K562 (cell line): Measurements from ENCODE around the gene AHCY. TPM values are rescaled to one million over a fixed set of nuclear protein-coding genes. Genes with fewer than 3 reads are reported as not detected.

Experiments
- CBFA2T2 ChIP-seq: fragments of 450-650 bp; conservative IDR thresholded peaks from 2 replicates; pipeline ENCODE4 v1.6.1; 2017; ENCODE audit warnings: mild to moderate bottlenecking
- DIDO1 ChIP-seq: fragments of 450-650 bp; IDR thresholded peaks from 2 replicates; pipeline ENCODE4 v1.6.1; 2016; ENCODE audit warnings: low read depth, missing biosample characterization, missing genetic modification characterization
- ETV6 ChIP-seq, 3 experiments: fragments of 150-350 bp in 1 of 3; sonication (generic) in 1 of 3; formaldehyde crosslinking in 1 of 3; IDR thresholded peaks; 2 replicates each; pipeline versions ENCODE4 v1.6.1 to v1.8.0; 2014 to 2022; ENCODE audit warnings: borderline replicate concordance in 2 of 3, low read depth in 2 of 3, antibody characterized with exemption in 1 of 3, low read length in 1 of 3, mild to moderate bottlenecking in 1 of 3, missing genetic modification reagents in 1 of 3
- GABPB1 ChIP-seq: sonication (generic); formaldehyde crosslinking; IDR thresholded peaks from 2 replicates; pipeline ENCODE4 v1.8.0; 2022; ENCODE audit warnings: mild to moderate bottlenecking, missing genetic modification reagents
- HDAC1 ChIP-seq, 2 experiments: fragments of 450-650 bp; IDR thresholded peaks; 2 replicates each; pipeline ENCODE4 v1.6.1; 2016 to 2017; ENCODE audit warnings: inconsistent platforms in 1 of 2, mild to moderate bottlenecking in 1 of 2, moderate library complexity in 1 of 2
- KDM2B ChIP-seq: fragments of 250-450 bp; sonication (Bioruptor Pico); IDR thresholded peaks from 2 replicates; pipeline ENCODE4 v1.8.0; 2021; ENCODE audit warnings: mild to moderate bottlenecking, moderate library complexity
- KHSRP ChIP-seq: fragments of 450-650 bp; IDR thresholded peaks from 2 replicates; pipeline ENCODE4 v1.6.1; 2017
- MXI1 ChIP-seq: IDR thresholded peaks from 2 replicates; pipeline ENCODE4 v1.6.1; 2011; ENCODE audit warnings: low read depth, mild to moderate bottlenecking, improper control_type of control experiment, low read length
- NFIX ChIP-seq: fragments of 250-450 bp; sonication (Bioruptor Pico); IDR thresholded peaks from 2 replicates; pipeline ENCODE4 v1.4.0; 2020; ENCODE audit warnings: low read depth, mild to moderate bottlenecking, moderate library complexity
- SAFB2 ChIP-seq: fragments of 200-400 bp; formaldehyde crosslinking; IDR thresholded peaks from 2 replicates; pipeline ENCODE4 v1.6.1; 2018; ENCODE audit warnings: borderline replicate concordance, low read length, low read depth, moderate library complexity; ENCODE audit not compliant: severe bottlenecking
- TEAD4 ChIP-seq, 2 experiments: sonication (generic) in 1 of 2; formaldehyde crosslinking in 1 of 2; IDR thresholded peaks; 2 replicates each; pipeline versions ENCODE4 v1.6.1 to v1.8.0; 2012 to 2022; ENCODE audit warnings: borderline replicate concordance in 1 of 2, inconsistent platforms in 1 of 2, low read length in 1 of 2, mild to moderate bottlenecking in 1 of 2, missing genetic modification reagents in 1 of 2
- ZBTB11 ChIP-seq, 3 experiments: fragments of 200-800 bp in 1 of 3; fragments of 250-450 bp in 1 of 3; fragments of 450-650 bp in 1 of 3; sonication (Bioruptor Pico) in 1 of 3; sonication (Bioruptor generic) in 1 of 3; formaldehyde crosslinking in 1 of 3; IDR thresholded peaks; 2 replicates each; pipeline versions ENCODE4 v1.6.1 to v1.8.0; 2016 to 2022; ENCODE audit warnings: mild to moderate bottlenecking in 2 of 3, missing genetic modification characterization in 2 of 3, missing compliant biosample characterization in 1 of 3, moderate library complexity in 1 of 3
- ZNF121 ChIP-seq: sonication (generic); formaldehyde crosslinking; conservative IDR thresholded peaks from 2 replicates; pipeline ENCODE4 v1.8.0; 2022; ENCODE audit warnings: missing genetic modification reagents
- ZNF830 ChIP-seq: fragments of 250-450 bp; sonication (Bioruptor Pico); IDR thresholded peaks from 2 replicates; pipeline ENCODE4 v1.5.0; 2021; ENCODE audit warnings: mild to moderate bottlenecking
- polyA plus RNA-seq, 8 experiments: library from polyadenylated mRNA; depleted of rRNA in 4 of 8; stranded (reverse) in 5 of 8; unstranded in 3 of 8; fragments of >200 nt; fragmentation: Nextera tagmentation in 2 of 8; fragmentation: Illumina TruSeq in 1 of 8; extraction: Ambion mirVana in 2 of 8; extraction: Trizol in 1 of 8; gene quantifications; 2 replicates each; pipeline versions ENCODE4 v1.2.1 to v1.2.3, GENCODE V29; 2011 to 2014; ENCODE audit warnings: inconsistent platforms in 1 of 8, missing spikeins in 1 of 8
- total RNA-seq, 7 experiments: library from RNA; depleted of rRNA in 6 of 7; stranded (reverse); fragments of >200 nt in 6 of 7; fragmentation: Illumina TruSeq in 2 of 7; extraction: Trizol in 2 of 7; gene quantifications; 2 replicates each; pipeline versions ENCODE4 v1.2.1 to v1.2.3, GENCODE V29; 2011 to 2021; ENCODE audit warnings: low replicate concordance in 1 of 7
- TF ChIP-seq, protein P1 (sequence below): fragments of 450-650 bp; formaldehyde crosslinking; IDR thresholded peaks from 2 replicates; pipeline ENCODE4 v1.4.0; 2022; ENCODE audit warnings: missing genetic modification characterization
- TF ChIP-seq, protein P2 (sequence below): fragments of 450-650 bp; IDR thresholded peaks from 2 replicates; pipeline ENCODE4 v1.6.1; 2017; ENCODE audit warnings: antibody characterized with exemption, mild to moderate bottlenecking

Gene AHCY
- total and polyA plus RNA-seq, 9 of the 15 experiments (the other 6 are each of a cell fraction or from before 2014, with no cell fraction given): 82.5 to 269 (median 190) TPM

DNA sequence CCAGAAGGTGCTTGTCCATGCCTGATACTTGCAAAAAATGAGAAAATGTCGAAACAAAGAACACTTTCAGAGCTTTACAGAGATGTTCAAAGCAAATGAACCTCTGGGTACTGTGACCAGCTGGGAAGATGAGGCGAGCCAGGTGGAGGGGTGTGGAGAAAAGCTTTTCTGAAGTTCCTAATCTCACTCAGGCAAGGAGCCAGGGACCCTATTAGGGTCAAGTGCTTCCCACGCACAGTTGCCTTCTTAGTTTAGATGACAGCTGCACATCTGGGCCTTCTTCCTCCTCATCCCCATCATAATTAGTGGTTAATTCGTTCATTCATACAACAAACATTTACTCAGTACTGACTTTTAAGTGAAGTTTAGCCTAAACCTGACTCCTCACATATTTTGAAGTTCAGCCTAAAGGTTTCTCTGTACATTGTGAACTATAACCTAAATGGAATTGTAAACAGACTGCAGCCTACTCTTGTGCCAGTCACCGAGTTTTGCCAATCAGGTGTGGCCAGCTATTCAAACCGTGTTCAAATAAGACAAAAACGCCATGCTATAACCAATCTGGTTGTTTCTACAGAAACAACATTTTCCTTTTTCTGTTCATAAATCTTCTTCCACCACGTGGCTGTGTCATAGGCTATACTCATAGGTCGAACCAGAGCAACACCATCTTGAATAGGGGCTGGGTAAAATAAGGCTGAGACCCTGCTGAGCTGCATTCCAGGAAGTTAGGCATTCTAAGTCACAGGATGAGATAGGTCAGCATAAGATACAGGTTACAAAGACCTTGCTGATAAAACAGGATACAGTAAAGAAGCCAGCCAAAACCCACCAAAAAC lies 19.3 kb upstream of the AHCY start (continued):
- no peak for TF ChIP-seq GABPB1 (CRISPR knock-in tag)
- no peak for TF ChIP-seq TEAD4 (IDR thresholded peaks at IDR 0.05; ENCODE audit: low read length)
- TF ChIP-seq TEAD4 (CRISPR knock-in tag; IDR thresholded peaks at IDR 0.05; ENCODE audit: borderline replicate concordance): no peak
- TF ChIP-seq, protein P1, sequence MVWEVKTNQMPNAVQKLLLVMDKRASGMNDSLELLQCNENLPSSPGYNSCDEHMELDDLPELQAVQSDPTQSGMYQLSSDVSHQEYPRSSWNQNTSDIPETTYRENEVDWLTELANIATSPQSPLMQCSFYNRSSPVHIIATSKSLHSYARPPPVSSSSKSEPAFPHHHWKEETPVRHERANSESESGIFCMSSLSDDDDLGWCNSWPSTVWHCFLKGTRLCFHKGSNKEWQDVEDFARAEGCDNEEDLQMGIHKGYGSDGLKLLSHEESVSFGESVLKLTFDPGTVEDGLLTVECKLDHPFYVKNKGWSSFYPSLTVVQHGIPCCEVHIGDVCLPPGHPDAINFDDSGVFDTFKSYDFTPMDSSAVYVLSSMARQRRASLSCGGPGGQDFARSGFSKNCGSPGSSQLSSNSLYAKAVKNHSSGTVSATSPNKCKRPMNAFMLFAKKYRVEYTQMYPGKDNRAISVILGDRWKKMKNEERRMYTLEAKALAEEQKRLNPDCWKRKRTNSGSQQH (CRISPR knock-in tag): 0 out of 2 replicates have a peak, but pooled peaks have one; percentile 18
- no peak for TF ChIP-seq ZBTB11 (CRISPR knock-in tag; IDR thresholded peaks at IDR 0.05)
- TF ChIP-seq KHSRP: no peak
- no peak for TF ChIP-seq ZNF121 (CRISPR knock-in tag)
- no peak for TF ChIP-seq ZNF830 (CRISPR knock-in tag)
- TF ChIP-seq, protein P2, sequence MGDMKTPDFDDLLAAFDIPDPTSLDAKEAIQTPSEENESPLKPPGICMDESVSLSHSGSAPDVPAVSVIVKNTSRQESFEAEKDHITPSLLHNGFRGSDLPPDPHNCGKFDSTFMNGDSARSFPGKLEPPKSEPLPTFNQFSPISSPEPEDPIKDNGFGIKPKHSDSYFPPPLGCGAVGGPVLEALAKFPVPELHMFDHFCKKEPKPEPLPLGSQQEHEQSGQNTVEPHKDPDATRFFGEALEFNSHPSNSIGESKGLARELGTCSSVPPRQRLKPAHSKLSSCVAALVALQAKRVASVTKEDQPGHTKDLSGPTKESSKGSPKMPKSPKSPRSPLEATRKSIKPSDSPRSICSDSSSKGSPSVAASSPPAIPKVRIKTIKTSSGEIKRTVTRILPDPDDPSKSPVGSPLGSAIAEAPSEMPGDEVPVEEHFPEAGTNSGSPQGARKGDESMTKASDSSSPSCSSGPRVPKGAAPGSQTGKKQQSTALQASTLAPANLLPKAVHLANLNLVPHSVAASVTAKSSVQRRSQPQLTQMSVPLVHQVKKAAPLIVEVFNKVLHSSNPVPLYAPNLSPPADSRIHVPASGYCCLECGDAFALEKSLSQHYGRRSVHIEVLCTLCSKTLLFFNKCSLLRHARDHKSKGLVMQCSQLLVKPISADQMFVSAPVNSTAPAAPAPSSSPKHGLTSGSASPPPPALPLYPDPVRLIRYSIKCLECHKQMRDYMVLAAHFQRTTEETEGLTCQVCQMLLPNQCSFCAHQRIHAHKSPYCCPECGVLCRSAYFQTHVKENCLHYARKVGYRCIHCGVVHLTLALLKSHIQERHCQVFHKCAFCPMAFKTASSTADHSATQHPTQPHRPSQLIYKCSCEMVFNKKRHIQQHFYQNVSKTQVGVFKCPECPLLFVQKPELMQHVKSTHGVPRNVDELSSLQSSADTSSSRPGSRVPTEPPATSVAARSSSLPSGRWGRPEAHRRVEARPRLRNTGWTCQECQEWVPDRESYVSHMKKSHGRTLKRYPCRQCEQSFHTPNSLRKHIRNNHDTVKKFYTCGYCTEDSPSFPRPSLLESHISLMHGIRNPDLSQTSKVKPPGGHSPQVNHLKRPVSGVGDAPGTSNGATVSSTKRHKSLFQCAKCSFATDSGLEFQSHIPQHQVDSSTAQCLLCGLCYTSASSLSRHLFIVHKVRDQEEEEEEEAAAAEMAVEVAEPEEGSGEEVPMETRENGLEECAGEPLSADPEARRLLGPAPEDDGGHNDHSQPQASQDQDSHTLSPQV: peak; percentile 98
- TF ChIP-seq ETV6 (IDR thresholded peaks at IDR 0.05; ENCODE audit: borderline replicate concordance in 1 of 2, low read depth in 2 of 2, low read length in 1 of 2): no peak
- no peak for TF ChIP-seq ETV6 (CRISPR knock-in tag; IDR thresholded peaks at IDR 0.05; ENCODE audit: borderline replicate concordance)
- TF ChIP-seq SAFB2: no peak
- TF ChIP-seq KDM2B: no peak
- no peak for TF ChIP-seq HDAC1 (IDR thresholded peaks at IDR 0.05)
- TF ChIP-seq DIDO1: no peak
- no peak for TF ChIP-seq MXI1
- TF ChIP-seq CBFA2T2: peak; percentile 69
- 0 out of 2 replicates have a peak, but pooled peaks have one; percentile 26 for TF ChIP-seq NFIX (CRISPR knock-in tag)
